ENCODE data around the gene NAGPA. TPM values are rescaled to one million over a fixed set of nuclear protein-coding genes. Genes with fewer than 3 reads are reported as not detected.

NAGPA gene
- total RNA-seq, 4 donors from 2014 or later, result 14.9 to 29.7 (median 21.9) TPM

DNA sequence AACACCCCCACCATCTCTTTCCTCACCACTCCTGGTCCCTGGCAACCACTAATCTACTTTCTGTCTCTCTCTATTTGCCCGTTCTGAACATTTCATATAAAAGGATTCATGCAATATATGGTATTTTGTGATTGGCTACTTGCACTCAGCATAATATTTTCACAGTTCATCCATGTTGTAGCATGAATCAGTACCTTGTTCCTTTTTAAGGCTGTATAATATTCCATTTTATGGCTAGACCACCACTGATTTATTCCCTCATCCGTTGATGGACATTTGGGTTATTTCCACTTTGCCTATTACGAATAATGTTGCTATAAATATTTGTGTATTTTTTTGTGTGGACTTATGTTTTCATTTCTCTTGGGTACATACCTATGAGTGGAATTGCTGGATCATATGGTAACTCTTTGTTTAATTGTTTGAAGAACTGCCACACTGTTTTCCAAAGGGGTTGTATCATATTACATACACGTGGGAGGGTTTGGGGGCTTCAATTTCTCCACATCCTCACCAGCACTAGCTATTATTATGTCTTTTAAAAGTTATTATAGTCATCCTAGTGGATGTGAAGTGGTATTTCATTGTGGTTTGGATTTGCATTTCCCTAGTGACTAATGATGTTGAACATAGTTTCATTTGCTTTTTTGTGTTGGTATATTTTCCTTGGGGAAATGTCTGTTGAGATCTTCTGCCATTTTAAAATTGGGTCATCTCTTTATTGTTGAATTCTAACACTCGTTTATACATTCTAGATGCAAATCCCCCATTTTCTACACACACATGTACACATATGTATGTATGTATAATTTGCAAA lies 49.4 kb downstream of the NAGPA start:
- TF ChIP-seq, protein P1, sequence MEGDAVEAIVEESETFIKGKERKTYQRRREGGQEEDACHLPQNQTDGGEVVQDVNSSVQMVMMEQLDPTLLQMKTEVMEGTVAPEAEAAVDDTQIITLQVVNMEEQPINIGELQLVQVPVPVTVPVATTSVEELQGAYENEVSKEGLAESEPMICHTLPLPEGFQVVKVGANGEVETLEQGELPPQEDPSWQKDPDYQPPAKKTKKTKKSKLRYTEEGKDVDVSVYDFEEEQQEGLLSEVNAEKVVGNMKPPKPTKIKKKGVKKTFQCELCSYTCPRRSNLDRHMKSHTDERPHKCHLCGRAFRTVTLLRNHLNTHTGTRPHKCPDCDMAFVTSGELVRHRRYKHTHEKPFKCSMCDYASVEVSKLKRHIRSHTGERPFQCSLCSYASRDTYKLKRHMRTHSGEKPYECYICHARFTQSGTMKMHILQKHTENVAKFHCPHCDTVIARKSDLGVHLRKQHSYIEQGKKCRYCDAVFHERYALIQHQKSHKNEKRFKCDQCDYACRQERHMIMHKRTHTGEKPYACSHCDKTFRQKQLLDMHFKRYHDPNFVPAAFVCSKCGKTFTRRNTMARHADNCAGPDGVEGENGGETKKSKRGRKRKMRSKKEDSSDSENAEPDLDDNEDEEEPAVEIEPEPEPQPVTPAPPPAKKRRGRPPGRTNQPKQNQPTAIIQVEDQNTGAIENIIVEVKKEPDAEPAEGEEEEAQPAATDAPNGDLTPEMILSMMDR (IDR thresholded peaks at IDR 0.05), result no peak
- ATAC-seq (ENCODE audit: low FRiP score) (no peak), DNase-seq (ENCODE audit: low spot score) (no peak)

DNA sequence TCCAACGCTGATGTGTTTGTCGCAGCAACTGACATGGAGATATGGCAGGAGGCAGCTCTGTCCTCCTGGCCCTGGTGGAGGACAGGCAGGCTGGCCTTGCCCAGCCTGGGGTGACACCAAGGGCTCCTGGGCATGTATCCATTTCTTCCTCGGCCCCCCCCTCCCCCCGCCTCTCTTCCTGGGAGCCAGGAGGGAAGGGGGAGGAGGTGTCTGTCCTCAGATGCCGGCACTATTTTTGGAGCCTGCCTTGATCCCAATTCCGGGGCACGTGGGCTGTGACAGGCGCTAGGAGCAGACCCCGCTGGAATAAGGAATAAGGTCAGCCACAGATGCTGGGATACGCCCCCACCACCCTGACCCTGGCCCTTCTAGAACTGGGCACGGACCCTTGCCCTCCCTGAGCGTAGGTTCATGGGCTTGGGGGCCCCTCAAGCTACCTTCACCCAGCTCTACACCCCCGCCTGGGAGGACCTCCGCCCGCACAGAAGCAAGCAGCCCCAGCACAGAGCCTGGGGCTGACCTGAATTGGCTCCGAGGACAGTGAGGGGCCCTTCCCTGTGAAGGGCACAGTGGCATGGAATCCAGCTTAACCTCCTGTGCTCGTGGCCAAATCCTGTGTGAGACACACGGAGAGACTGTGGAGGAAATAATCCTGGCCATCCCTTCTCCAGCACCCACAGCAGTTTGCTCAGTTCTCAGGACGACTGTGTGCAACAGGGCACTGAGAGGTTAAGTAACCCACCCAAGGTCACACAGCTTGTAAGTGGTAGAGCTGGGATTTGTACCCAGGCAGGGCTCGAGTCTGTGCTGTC lies 51.5 kb downstream of the NAGPA start:
- DNase-seq (ENCODE audit: low spot score) (no peak), ATAC-seq (ENCODE audit: low FRiP score) (no peak)
- TF ChIP-seq, protein P1 (IDR thresholded peaks at IDR 0.05), result no peak

DNA sequence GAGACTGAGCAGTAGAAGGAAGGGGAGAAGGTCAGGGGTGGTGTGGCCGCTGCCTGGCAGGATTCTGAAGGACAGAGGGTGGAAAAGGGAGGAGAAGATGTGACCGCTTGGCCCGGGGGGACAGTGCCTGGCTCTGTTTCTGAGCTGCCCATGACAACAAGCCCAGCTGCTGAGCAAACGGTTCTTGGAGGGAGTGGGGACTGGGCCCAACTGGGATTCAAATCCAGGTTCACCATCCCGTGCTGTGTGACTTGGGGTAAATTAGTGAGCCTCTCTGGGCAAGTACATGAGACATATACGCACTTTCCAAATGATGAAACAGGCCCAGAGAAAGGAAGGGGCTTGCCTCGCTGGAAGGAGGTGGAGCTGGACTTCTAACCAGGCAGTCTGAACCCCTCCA lies 52.3 kb downstream of the NAGPA start:
- no peak for ATAC-seq (ENCODE audit: low FRiP score)
- no peak for DNase-seq (ENCODE audit: low spot score)
- TF ChIP-seq, protein P1 (IDR thresholded peaks at IDR 0.05), result no peak

DNA sequence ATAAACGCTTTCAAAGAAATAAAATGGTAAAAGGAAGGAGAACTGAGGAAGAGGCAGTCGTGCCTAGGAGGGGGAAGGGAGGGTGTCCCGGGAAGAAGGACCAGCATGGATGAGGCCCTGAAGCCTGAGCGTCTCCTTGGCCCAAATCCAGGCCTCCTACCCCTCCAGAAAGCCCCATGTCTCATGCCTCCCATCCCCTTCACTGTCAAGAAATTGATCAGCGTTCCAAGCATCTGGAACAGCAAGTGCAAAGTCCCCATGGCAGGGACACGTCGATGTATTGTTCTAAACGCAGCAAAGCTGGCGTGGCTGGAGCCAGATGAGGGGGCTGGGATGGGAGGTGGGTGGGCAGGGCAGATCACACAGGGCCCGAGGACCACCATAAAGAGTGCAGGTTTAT lies 53.0 kb downstream of the NAGPA start:
- ATAC-seq (ENCODE audit: low FRiP score) (no peak), DNase-seq (ENCODE audit: low spot score) (no peak)
- TF ChIP-seq, protein P1 (IDR thresholded peaks at IDR 0.05), result no peak

DNA sequence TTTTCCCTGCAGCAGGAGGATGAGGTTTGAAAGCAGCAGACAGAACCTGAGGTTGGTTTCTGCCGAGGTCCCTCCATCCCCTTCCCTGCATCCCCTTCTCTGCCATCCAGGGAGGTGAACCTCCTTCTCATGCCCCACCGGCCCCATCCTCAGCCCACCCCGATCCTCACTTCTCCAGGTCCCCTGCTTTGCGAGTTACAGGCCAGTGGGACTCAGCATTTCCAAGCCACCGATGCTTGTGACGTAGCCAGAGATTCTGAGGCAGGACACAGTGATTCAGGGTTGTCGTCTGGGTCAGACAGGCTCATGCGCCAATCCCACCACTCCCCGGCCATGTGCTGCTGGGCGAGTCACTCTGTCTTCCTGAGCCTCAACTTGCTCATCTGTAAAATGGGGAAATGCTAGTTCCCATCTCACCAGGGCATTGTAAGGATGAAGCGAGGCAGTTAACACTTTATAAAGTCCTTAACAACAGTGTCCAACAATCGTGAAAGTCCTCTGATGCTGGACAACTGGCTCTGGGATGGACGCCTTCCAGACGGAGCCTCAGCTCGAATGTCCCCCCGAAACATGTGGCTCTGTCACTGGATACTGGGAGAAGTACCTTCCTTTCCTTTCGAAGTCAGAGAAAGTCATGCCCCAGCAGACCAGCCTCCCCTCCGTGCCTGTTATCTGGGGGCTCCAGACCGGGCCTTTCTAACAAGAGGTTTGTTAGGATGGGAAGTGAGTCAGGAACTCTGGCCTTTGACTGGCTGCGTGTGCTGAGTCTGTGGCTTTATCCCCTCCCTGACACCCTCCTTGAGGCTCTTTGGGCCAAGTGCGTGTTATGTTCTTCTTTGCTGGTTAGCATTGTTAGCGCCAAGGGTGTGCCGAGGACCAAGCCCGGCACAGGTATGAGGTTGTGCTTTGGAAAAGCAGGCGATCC lies 53.7 kb downstream of the NAGPA start:
- DNase-seq (ENCODE audit: low spot score) (no peak), ATAC-seq (ENCODE audit: low FRiP score) (no peak)

DNA sequence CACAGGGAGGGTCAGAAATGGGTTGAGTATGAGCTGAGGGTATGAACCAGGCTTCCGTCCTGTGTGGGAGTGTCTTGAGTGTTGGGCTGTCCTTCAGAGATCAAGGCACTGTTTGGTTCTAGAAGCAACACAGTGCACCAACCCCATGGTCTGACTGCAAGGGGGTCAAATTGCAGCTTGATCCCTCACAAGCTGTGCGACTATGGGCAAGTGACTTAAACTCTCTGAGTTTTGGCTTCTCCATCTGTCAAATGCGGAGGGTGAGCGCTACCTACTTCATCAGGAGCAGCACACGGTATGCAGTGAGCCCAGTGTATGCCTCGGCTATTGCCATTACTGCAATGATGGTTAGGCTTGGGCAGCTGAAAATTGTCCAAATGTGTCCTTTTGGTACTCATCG lies 54.6 kb downstream of the NAGPA start:
- ATAC-seq (ENCODE audit: low FRiP score), result no peak
- TF ChIP-seq, protein P1 (IDR thresholded peaks at IDR 0.05), result no peak
- no peak for DNase-seq (ENCODE audit: low spot score)

More for the DNA sequence above, 53.7 kb downstream of the NAGPA start:
- TF ChIP-seq, protein P1 (IDR thresholded peaks at IDR 0.05), result no peak
